CD1c-positive myeloid dendritic cell (primary cell): ENCODE results near the gene SYNJ2.

Experiments
- DNase-seq: peaks from one replicate; pipeline ENCODE4 v3.0.0-alpha.2; 2016; ENCODE audit errors: extremely low spot score

SYNJ2 gene

DNA sequence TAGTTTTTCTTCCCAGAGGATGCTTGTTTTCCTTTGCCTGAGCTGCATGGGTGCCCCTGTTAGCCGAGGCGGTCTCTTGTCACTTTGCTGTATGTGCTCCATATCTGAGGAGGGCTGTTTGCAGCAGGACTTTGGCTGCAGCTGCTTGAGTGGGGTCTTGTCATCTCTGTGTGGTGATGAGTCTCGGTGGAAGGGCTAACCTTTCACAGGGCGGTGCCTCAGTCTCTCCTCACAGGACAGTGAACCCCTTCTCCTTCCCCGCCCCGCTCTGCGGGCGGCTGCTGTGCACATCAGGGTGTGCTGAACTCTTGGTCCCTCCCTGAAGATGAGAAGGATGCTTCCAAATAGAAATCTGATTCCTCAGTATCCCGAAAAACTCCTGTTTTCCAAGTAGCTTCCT lies 75.1 kb downstream of the SYNJ2 start:
- no peak for DNase-seq

DNA sequence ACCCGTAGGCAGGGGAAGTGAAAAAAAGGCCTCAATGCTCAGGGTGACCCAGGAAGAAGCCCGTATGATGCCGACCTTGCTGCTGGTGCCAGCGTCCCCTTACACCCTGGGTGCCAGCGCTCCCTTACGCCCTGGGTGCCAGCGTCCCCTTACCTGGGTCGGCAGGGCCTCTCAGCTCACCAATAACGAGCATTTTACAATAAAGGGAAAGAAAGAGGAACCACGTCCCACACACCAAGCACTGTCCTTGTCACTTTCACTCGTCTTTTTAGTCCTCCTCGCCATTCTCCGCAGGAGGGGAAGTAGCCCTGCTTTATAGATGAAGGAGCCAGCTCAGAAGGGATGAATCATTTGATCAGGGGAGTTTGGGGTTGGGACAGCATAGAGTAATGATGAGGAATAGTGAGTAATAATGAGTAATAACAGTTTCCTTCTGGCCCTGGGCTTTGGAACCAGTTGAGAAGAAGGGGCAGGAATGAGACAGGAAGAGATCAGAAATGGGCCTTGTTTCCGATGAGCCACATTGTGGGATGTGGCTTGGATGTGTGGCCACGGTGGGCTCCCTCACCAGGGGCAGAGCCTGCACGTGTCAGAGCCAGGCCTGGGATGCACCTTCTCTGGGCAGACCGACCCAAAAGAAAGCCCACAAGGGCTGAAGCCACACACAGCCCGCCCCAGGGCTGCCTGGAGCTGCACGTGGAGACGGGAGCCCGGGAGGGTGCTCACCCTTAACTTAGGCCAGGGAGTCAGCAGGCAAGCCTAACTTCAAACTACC lies 75.7 kb downstream of the SYNJ2 start:
- DNase-seq: peak; percentile 94

DNA sequence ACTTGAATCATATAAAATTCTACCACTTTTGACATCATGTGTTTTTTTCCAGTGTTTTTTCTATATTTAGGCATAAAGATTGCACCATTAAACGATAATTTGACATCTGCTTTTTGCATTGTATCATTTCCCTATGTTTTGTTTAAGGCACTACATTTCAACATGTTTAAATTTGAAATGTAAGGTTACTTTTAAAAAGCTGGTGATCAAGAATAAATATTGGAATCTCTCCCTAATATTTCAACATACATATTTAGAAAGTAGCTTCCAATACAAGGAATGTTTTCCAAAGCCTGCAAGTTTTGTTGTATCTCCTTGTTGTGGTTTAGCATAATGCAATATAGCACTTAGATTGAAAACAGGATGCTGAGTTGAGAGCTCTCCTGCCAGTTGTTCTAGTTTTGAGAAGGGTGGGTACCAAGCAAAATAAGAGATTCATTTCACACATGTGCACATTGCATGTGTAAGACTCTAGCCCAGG lies 76.5 kb downstream of the SYNJ2 start:
- DNase-seq: peak; percentile 68

DNA sequence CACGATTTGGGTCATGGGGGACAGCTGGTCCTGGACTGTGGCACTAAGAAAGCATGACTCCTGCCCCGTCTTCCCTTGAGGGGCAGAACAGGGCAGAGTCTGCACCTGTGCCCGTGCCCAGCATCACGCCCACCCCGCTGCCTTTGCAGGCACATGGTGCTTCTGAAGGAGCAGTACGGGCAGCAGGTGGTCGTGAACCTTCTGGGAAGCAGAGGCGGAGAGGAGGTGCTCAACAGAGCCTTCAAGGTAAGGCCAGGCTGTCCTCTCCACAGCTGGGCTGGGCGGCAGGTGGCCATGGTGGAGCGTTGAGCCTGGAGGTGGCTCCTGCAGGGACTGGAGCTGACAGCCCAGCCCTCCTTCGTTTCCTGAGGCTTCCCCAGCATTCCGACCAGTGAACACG lies 77.4 kb downstream of the SYNJ2 start:
- DNase-seq: no peak

DNA sequence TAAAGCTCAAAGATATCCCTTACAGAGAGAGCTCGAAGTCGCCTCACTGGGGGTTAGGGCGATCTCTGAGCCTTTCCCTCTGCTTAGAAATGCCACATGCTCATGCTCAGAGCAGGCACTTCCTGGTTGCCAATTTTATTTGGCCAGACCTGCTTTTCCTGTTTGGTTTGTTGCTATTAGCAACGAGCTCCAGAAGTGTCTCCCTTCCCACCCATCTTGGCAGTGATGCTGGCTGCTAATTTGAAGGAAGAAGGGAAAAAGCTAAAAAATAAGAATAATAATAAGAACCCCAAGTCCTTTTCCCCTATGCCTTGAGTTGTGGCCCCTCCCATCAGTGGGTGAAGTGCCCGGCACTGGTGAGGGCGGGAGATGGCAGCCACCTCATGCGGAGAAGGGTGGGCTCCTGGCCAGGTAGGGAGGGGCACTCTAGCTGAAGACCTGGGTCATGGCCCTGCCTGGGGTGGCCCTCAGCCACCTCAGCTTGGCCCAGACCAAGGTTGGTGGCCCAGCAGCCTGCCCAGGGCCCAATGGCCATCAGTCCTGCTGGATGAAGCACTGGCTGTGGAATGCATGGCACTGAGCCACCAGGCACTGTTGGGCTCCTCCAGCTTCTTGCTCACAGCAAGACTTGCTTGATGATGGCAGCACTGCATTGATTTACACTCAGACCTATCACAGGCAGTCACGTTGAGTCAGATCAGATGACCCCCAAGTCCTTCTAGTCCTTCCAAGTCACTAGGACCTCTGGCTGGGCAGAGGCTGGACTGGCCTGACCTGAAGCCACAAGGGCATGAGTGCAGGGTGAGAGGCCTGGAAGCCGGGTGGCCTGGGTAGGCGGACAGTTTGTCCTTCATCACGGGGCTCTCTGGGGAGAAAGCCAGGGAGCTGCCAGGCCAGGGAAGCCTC lies 79.0 kb downstream of the SYNJ2 start:
- peak; percentile 46 for DNase-seq

DNA sequence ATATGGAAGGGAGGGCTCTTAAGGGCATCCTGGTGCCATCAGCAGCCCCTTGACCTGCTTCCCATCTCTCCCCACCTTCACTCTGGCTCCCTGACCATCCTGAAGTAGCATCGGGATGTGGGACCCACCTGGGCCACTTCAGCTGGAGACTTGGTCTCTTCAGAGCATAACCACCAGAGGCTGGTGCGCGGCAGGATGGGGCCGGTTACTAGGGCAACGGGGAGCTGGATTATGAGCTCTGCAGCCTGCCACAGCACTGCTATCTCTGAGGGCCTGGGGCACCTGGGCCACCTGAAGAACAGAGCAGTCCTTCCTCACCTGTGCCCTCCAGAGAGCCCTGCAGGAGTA lies 79.7 kb downstream of the SYNJ2 start:
- DNase-seq: no peak

DNA sequence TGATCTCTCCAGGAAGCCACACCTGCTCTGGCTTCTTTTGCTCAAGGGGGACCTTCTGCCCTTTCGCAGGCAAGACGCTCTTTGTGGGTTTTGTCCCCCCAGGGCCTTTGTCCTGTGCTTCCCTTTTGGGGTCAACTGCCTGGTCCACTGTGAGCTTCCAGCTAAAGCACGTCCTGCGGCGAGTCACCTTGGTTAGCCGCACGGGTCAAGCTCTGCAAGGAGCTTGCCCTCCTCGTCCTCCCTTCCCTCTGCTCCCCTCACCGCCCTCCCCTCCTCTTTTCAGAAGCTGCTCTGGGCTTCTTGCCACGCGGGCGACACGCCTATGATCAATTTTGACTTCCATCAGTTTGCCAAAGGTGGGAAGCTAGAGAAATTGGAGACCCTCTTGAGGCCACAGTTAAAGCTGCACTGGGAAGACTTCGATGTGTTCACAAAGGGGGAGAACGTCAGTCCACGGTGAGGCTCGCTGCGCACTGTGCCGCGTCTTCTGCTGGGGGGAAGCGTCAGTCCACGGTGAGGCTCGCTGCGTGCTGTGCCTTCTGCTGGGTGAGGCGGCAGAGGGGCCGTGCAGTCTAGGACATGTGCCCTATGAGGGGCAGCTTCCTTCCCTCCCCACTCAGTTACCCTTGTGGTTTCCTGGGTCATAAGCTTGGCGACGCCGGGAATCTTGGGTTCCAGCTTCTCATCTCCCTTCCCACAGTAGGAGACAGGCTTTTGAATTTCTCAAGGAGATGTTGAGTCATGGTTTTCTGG lies 80.2 kb downstream of the SYNJ2 start:
- no peak for DNase-seq

DNA sequence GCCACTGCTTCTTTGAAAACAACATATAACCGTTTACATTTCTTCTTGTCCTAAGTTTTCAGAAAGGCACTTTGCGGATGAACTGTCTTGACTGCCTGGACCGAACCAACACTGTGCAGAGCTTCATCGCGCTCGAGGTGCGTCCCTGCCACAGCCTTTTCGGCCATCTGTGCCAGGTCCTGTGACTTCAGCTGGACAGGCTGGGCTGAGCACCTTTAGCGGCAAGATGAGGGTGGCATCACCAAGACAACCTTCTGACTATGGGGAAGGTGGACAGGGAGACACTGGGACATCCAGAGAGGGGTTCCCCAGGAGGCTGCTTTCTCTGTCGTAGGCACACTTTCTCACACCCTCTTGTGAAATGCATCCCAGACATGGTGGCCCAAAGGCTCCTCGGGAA lies 82.1 kb downstream of the SYNJ2 start:
- DNase-seq: no peak

DNA sequence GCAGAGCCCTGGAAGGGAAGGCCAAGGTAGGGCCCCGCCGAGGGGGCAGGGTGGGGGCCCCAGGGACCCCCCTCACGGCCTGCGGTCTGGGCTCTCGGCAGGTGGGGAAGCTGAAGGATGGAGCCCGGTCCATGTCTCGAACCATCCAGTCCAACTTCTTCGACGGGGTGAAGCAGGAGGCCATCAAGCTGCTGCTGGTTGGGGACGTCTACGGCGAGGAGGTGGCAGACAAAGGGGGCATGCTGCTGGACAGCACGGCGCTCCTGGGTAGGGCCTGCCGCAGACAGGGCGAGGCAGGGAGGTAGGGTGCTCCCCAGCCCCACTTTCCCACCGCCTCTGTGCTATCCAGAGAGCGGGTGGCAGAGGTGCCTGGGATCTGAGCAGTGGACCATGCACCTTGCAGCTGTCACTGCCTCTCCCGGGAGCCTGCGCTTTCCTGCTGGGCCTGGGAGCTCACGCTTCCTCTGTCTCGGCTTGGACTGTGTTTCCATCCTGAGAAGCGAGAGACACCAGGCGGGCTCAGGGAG lies 83.1 kb downstream of the SYNJ2 start:
- no peak for DNase-seq

DNA sequence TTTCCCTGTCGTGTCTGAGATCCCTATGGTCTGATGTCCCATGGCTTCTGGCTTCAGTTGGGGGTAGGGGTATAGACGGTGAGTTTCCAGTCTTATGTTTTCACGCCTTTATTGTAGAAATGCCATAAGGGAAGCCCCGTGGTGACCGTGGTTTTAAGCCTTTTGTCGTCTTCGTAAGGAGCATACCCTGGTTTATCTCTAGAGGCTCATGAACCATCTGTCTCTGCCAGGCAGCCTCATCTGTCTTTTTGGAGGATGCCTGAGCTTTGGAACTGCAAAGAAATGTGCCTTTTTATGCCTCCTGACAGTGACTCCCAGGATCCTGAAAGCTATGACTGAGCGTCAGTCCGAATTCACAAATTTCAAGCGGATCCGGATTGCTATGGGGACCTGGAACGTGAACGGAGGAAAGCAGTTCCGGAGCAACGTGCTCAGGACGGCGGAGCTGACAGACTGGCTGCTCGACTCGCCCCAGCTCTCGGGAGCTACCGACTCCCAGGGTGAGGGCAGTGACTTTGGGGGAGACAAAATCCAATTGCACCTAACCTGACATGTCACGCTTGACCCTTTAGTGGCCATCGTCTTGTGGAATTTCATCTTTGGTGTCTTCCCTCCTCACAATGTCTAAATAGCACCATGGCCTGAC lies 84.6 kb downstream of the SYNJ2 start:
- DNase-seq: no peak

DNA sequence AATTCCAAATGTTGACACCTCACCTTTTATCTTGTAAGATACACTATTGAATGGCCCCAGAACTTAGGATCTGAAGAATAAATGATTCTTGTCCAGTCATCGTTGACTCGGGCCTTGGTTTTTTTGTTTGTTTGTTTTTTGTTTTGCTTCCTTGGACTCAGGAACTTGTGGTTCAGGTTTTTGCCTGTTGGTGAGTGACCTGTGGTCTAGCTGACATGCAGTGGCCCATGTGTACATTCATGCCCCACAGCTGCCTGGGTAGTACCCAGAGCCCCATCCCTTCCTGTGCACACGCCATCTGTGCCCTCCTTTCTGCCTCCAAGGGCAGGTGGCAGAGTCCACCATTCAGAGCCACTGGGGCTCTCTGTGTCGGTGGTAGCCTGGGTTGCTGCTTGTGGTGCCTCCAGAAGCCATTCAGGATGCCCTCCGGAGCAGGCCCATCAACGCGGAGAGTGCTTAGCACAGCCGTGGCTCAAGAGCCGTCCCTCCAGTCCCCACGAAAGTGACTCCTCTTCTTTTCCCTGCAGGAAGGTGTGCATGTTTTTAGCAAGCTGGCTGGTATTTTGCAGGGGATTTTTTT lies 85.9 kb downstream of the SYNJ2 start:
- no peak for DNase-seq

DNA sequence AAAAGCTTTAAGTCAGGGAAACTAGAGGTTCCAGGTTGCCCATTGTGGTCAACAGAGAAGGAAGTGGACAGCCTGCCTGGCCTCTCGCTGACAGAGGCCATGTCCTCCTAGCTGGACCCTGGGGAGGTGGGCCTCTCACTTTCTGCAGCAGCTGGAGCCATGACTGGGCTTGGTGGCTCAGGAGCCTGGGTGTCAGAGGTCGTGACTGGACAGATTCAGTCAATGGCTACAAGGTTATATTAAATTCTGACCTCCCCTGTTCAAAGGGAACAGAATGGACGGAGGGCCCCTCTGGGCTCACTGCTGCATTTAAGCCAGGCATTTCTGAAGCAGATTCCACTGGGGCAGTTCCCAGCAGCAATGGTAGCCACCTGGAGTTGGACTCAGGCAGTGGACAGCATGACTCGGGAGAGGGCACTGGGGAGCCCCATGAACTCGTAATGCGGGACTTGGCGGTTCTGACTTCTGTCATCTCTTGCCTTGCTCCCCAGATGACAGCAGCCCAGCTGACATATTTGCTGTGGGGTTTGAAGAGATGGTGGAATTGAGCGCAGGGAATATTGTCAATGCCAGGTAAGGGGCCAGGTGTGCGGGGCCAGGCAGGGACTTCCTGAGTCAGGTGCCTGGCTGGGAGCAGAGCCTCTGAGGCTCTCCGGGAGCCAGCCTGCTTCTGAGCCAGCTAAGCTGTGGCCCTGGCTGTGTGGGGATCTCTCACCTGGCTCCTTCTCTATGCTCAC lies 86.7 kb downstream of the SYNJ2 start:
- no peak for DNase-seq

DNA sequence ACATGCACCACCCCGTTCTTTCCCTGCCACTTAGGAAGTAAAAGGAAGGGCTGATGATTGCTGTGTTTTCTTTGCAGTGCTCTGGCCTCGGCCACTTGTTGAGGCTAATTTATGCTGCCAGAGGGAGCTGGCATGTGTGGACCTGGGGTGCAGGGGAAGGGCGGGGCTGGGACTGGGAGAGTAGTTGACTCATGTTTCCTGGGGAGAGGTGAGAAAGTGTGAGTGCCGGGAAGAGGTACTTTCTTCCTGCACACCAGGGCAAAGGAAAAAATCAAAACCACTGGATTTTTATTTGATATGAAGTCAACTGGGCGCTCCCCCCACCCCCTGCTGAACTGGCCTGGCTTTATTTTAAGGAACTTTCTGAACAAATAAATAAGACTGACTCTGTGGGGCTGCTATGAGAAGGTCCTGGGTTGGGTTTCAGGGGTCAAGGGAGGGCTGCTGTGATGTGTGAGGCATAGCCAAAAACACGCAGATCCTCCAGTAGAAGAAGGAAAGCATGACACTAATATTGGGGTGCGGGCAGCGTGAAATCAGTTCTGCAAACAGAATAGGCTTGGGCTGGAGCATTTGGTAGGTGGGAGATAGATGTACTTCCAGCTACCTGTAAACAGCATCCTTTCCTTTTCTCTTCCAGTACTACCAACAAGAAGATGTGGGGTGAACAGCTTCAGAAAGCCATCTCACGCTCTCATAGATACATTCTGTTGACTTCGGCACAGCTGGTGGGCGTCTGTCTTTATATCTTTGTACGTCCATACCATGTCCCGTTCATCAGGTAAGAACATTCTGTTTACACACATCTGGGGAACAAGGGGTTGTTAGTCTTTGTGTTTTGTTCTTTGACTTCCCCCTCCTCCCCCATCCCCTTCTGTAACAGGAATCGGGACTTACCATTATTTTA lies 87.5 kb downstream of the SYNJ2 start:
- no peak for DNase-seq

DNA sequence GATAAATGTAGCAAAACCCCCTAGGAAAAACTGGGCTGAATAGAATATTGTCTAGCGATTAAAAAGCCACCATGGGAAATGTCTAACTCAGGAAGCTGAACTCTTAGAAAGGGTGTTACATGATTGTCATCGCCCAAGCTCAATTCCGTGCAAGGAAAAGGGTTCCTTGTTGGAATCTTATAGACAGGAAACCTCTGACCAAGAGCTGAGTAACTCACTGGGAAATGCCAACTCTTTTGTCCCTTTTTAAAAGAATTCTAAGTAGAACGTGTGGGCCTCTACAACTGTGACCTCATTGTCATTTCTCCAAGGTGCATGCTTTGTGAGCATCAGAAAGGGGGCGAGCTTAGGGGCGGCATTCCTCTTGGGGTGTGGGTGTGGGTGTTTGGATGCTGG lies 88.1 kb downstream of the SYNJ2 start:
- no peak for DNase-seq

DNA sequence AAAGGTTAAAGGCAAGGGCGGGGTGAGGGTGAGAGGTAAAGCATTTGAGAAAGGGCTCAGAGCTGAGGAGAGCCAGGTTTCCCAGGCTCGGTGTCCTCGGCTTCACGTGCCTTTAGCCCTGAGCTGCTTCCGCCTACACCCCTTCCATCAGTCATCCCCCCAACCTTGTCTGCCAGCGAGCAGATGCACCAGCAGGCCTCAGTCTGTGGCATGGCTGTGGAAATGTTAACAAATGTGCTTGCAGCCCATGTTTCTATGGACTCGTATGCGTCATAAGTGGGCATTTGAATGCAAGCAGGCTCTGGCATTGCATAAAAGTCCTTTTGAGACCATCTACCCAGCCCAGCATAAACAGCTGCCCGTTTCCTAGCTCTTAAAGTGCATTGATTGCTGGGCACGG lies 88.8 kb downstream of the SYNJ2 start:
- no peak for DNase-seq

DNA sequence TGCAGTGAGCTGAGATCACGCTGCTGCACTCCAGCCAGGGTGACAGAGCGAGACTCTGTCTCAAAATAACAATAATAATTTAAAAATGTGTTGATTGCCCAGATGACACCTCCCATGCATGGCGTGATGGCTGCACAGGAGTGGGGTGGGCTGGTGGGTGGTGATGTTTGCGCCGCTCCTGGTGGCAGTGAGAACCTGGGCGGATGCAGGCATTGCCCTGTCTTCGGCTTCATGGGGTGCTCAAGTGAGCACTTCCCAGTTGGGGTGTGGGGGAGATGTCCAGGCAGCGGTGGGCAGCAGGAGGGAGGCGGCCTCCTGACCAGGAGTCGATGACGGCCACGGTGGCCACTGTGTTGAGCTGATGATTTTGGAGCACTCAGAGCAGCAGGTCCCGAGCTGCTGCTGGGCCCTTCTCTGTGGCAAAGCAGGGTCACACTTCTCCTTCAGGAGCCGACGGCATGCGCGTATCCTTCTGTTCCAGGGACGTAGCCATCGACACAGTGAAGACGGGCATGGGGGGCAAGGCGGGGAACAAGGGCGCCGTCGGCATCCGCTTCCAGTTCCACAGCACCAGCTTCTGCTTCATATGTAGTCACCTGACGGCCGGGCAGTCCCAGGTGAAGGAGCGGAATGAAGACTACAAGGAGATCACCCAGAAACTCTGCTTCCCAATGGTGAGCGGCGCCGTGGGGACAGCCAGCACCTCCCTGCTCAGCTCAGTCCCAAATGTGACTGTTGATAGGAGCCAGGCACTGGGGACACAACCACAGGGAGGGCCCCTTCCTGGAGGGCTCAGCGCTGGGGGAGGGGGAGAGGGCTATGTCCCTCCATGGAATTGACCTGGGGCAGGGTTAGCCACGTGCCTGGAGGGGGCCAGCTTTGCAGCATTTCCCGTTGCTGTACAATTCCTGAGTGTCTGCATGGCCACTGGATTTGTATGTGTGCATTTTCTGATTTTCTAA lies 89.7 kb downstream of the SYNJ2 start:
- DNase-seq: no peak

DNA sequence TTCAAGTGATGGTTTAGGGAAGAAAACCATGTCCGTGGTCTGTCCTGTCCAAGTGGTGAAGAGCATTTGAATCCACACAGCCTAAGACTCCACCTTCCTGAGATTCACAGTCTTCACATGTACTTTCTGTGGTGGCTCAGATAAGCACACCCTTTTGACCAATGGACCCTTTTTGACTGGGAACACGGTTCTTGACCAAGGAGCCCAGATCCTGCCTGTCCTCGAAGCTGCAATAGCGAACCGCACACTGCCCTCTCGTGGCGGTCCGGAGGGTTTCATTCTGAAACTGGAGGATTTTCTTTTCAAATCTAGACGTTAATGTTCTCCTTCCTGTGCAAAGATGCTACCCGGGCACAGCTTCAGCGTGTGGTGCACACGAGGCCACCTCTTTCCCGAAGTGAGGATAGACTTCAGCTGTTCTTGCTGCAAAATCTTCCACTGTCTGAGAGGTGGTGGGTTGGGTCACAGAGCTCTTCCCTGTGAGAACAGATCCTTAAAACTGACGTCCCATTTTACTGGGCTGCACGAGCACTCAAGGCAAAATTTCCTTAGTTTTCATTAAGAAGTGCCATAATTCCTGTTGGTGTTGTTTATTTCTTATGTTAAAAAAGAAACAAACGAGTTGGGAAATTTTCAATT lies 90.5 kb downstream of the SYNJ2 start:
- peak; percentile 72 for DNase-seq

DNA sequence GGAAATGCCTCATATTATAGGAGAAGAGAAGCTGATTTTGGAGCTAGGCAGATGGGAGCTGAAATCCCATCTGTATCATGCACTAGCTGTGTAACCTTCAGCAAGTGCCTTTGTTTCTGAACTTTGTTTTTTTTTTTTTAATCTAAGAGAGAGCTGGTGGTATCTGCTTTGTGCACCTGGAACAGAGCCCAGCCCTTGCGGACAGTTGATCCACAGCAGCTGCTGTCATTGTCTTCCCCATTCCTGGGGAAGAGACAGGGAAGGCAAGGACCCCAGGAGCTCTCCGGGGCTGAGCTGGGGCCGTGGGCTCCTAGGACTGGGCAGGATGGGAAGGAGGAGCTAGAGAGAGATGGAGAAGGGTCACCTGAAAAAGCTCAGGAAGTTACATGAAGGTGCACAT lies 92.1 kb downstream of the SYNJ2 start:
- DNase-seq: no peak
